OCI-M2 (cell line): ENCODE data around the gene TNFRSF21.
"Not testable (repeated sequence)": the region's sequence is repeated elsewhere in the genome, so short reads cannot be mapped to it uniquely, and the experiment has no call there.

Experiments
- DNase-seq: peaks from one replicate; lab custom pipeline; 2025; ENCODE audit not compliant: unreplicated experiment; lab: John Stamatoyannopoulos, UW

Gene TNFRSF21

GRCh38 chr6:47290124-47290834 is 19.4 kb downstream of the TNFRSF21 start:
- no peak for DNase-seq

- DNase-seq: no peak
Measured at GRCh38 chr6:47288267-47289090, 21.2 kb downstream of the TNFRSF21 start.

- DNase-seq: no peak
Measured at GRCh38 chr6:47286301-47286700, 23.4 kb downstream of the TNFRSF21 start.

- no peak for DNase-seq
Measured at GRCh38 chr6:47283993-47284392, 25.7 kb downstream of the TNFRSF21 start.

- DNase-seq: no peak
Measured at GRCh38 chr6:47278545-47278944, 31.2 kb downstream of the TNFRSF21 start.

GRCh38 chr6:47277702-47278101 is 32.0 kb downstream of the TNFRSF21 start:
- DNase-seq: no peak

GRCh38 chr6:47276377-47276776 is 33.3 kb downstream of the TNFRSF21 start:
- no peak for DNase-seq

GRCh38 chr6:47275640-47276039 is 34.1 kb downstream of the TNFRSF21 start:
- no peak for DNase-seq

- not testable (repeated sequence) for DNase-seq
Measured at GRCh38 chr6:47275132-47275531, 34.6 kb downstream of the TNFRSF21 start.

GRCh38 chr6:47268572-47269187 is 41.0 kb downstream of the TNFRSF21 start:
- no peak for DNase-seq

GRCh38 chr6:47267301-47267700 is 42.4 kb downstream of the TNFRSF21 start:
- DNase-seq: no peak

- no peak for DNase-seq
Measured at GRCh38 chr6:47265971-47266370, 43.7 kb downstream of the TNFRSF21 start.

- DNase-seq: no peak
Measured at GRCh38 chr6:47264775-47265184, 44.9 kb downstream of the TNFRSF21 start.

- DNase-seq: no peak
Measured at GRCh38 chr6:47263268-47263667, 46.4 kb downstream of the TNFRSF21 start.

- no peak for DNase-seq
Measured at GRCh38 chr6:47262231-47262630, 47.5 kb downstream of the TNFRSF21 start.

- no peak for DNase-seq
Measured at GRCh38 chr6:47261191-47261590, 48.5 kb downstream of the TNFRSF21 start.

GRCh38 chr6:47260021-47260420 is 49.7 kb downstream of the TNFRSF21 start:
- DNase-seq: no peak

GRCh38 chr6:47258724-47259347 is 50.9 kb downstream of the TNFRSF21 start:
- no peak for DNase-seq

GRCh38 chr6:47256981-47257730 is 52.5 kb downstream of the TNFRSF21 start:
- no peak for DNase-seq

- no peak for DNase-seq
Measured at GRCh38 chr6:47256361-47256760, 53.3 kb downstream of the TNFRSF21 start.

GRCh38 chr6:47254906-47255305 is 54.8 kb downstream of the TNFRSF21 start:
- DNase-seq: no peak
